Right atrium auricular region (tissue), 2 donors: ENCODE measurements around the gene RUVBL2. TPM values are rescaled to one million over a fixed set of nuclear protein-coding genes. Genes with fewer than 3 reads are reported as not detected.
"Not testable (repeated sequence)": the region's sequence is repeated elsewhere in the genome, so short reads cannot be mapped to it uniquely, and the experiment has no call there.

Experiments
- DNase-seq: peaks from one replicate; pipeline ENCODE4 v3.0.0-alpha.2; 2019; ENCODE audit warnings: low spot score
- H3K27ac ChIP-seq, 2 donors: fragments of 200-600 bp; sonication (generic); 1 replicate in 1 of 2; 2 replicates in 1 of 2; pipeline ENCODE4 v1.5.1; 2016 to 2019
- H3K27me3 ChIP-seq, 2 donors: fragments of 200-600 bp; sonication (generic); one replicate each; pipeline versions ENCODE4 v1.5.1 to v1.6.0; 2017 to 2019
- H3K36me3 ChIP-seq: fragments of 200-600 bp; sonication (generic); one replicate; pipeline ENCODE4 v1.5.1; 2016
- H3K4me1 ChIP-seq, 2 donors: fragments of 200-600 bp; sonication (generic); one replicate each; pipeline versions ENCODE4 v1.5.1 to v1.6.0; 2017 to 2019
- H3K4me3 ChIP-seq, 2 donors: fragments of 200-600 bp; sonication (generic); 1 replicate in 1 of 2; 2 replicates in 1 of 2; pipeline ENCODE4 v1.5.1; 2017 to 2019; ENCODE audit warnings: mild to moderate bottlenecking in 1 of 2, moderate library complexity in 1 of 2
- H3K9me3 ChIP-seq, 2 donors: fragments of 200-600 bp; sonication (generic); one replicate each; pipeline ENCODE4 v1.5.1; 2019
- total RNA-seq, 2 donors: library from RNA; depleted of rRNA; stranded (reverse); fragments of >200 nt; gene quantifications; one replicate each; pipeline ENCODE4 v1.1.0, GENCODE V29; 2016
- TF ChIP-seq, protein P1 (sequence below), 2 donors: fragments of 200-600 bp; sonication (generic); IDR thresholded peaks; one replicate each; pipeline ENCODE4 v1.5.1; 2019; ENCODE audit warnings: antibody characterized with exemption in 2 of 2

Gene RUVBL2
- total RNA-seq, 2 donors from 2014 or later, result 49.1 to 87.7 TPM

DNA sequence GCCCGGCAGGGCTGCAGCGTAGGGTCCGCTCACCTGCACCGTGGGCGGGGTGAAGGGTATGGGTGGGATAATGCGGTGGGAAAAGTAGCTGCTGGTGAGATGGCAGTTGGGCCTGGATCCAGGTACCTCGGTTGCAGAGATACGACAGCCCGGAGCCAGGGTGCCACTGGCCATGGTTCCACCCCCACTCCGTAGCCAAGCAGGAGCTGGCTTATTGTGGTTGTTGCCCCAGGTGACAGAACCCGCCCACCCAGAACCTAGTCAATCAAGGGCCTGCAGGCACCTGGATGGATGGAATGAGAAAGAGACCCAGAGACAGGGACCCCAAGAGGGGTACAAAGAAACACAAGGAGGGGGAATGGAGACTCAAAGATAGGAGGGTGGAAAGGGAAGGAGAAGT, 26.7 kb downstream of the RUVBL2 start:
- Histone ChIP-seq H3K4me3 (no peak overlapping the region), H3K36me3 (peaks cover 4% of the 10 kb centered on the region), H3K27me3 (no peaks in the 10 kb centered on the region), H3K9me3 (no peaks in the 10 kb centered on the region), H3K27ac (no peak overlapping the region), H3K4me1 (peaks cover 0 to 27% of the 10 kb centered on the region in 2 donors)
- no peak for DNase-seq
- TF ChIP-seq, protein P1, sequence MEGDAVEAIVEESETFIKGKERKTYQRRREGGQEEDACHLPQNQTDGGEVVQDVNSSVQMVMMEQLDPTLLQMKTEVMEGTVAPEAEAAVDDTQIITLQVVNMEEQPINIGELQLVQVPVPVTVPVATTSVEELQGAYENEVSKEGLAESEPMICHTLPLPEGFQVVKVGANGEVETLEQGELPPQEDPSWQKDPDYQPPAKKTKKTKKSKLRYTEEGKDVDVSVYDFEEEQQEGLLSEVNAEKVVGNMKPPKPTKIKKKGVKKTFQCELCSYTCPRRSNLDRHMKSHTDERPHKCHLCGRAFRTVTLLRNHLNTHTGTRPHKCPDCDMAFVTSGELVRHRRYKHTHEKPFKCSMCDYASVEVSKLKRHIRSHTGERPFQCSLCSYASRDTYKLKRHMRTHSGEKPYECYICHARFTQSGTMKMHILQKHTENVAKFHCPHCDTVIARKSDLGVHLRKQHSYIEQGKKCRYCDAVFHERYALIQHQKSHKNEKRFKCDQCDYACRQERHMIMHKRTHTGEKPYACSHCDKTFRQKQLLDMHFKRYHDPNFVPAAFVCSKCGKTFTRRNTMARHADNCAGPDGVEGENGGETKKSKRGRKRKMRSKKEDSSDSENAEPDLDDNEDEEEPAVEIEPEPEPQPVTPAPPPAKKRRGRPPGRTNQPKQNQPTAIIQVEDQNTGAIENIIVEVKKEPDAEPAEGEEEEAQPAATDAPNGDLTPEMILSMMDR (IDR thresholded peaks at IDR 0.05), result no peak

DNA sequence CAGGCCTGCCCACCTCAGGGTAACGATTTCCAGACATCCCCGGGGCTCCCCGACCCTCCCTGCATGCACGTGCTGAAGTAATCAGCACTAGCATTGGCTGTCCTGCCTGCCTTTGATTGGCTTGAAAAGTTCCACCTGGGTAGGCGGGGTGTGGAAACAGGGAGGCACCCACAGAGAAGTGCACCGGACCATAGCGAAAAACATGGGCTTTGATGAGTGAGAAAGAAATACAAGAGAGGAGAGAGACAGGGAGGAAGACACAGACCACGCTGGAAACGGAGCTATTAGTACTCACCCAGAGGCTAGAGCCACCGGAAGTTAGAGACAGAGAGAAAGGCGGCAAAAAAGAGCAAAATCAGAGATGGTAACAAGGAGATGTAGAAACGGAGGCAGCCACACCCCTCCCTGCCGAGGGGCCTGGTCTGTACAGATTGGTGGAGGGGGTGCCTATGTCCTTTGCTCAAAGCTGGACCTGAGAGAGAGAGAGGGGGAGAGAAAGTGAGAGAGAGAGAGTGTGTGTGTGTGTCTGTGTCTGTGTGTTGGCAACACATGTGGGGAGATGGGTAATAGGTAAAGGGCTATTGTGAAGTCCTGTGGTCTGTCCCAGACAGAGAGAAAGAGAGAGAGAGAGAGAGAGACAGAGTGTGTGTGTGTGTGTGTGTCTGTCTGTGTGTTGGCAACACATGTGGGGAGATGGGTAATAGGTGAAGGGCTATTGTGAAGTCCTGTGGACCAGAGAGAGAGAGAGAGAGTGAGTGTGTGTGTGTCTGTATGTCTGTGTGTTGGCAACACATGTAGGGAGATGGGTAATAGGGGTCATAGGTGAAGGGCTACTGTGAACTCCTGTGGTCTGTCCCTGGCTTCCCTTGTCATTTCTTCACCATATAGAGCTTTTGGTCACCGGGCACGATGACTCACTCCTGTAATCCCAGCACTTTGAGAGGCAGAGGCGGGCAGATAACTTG, 27.5 kb downstream of the RUVBL2 start:
- TF ChIP-seq, protein P1 (IDR thresholded peaks at IDR 0.05), result no peak
- Histone ChIP-seq H3K4me1 (peaks cover 0 to 27% of the 10 kb centered on the region in 2 donors), H3K9me3 (no peaks in the 10 kb centered on the region), H3K4me3 (no peak overlapping the region), H3K36me3 (no peaks in the 10 kb centered on the region), H3K27me3 (no peaks in the 10 kb centered on the region), H3K27ac (no peak overlapping the region)
- DNase-seq, result no peak

DNA sequence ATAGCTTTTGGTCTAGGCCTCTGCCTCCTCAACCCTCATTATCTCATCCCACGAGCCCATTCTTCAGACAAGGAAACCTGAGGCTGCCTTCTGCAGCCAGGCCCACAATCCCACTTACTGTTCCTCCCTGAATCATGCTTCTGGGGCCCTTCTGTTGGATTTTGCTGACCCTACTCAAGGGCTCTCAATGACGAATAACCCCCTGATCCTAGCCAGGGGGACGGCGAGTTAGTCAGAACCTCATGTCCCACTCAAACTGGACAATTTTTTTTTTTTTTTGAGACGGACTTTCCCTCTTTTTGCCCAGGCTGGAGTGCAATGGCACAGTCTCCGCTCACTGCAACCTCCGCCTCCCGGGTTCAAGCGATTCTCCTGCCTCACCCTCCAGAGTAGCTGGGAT, 28.4 kb downstream of the RUVBL2 start:
- Histone ChIP-seq H3K4me3 (no peak overlapping the region), H3K27ac (no peak overlapping the region), H3K36me3 (no peaks in the 10 kb centered on the region), H3K4me1 (peaks cover 0 to 26% of the 10 kb centered on the region in 2 donors), H3K27me3 (no peaks in the 10 kb centered on the region), H3K9me3 (no peaks in the 10 kb centered on the region)
- DNase-seq, result no peak
- TF ChIP-seq, protein P1 (IDR thresholded peaks at IDR 0.05), result no peak

DNA sequence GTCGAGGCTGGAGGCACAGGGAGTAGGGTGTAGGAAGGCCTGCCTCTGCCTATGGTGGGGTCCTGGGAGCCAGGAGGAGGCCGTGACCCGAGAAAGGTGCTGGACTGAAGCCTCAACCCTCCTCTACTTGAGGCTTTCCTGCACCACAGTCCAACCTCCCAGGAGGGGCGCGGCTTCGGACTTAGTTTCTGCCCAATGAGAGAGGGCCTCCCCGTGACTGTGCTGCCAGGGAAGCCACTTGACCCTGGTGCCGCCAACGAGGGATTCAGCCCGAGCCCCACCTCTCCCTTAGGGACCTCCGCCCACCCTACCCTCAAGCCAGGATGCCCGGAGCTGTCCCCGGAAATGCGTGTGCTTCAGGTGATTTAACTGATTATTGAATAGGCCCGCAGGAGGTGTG, 30.5 kb downstream of the RUVBL2 start, which contains the start of gene CGB3:
Gene CGB3, minus strand, starts transcription at position 101 of the 400 bp plus-strand sequence. CDS start 362 bp downstream, outside the sequence.
- not testable (repeated sequence) for H3K27ac ChIP-seq, H3K36me3 ChIP-seq, H3K4me3 ChIP-seq, H3K9me3 ChIP-seq, H3K4me1 ChIP-seq, H3K27me3 ChIP-seq, DNase-seq

DNA sequence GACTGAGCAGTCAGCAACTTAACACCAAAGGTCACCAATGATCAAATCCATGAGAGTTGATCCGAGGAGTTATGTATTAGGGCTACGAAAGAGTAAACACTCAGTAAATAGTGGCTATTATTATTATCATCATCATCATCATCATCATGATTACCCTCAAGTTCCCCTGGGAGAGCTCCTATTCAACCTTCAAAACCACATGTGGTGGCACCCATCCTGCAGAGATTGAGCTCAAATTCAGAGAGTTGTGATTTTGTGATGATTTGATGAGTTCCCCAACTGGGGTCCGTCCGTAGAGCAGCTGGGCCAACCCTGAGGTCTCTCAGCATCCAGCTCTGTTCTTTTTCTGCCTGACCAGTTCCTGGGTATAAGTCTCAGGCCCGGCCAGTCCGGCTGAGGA, 31.4 kb downstream of the RUVBL2 start:
- not testable (repeated sequence) for DNase-seq, H3K4me1 ChIP-seq, H3K4me3 ChIP-seq, H3K27ac ChIP-seq, H3K36me3 ChIP-seq, H3K27me3 ChIP-seq, H3K9me3 ChIP-seq

DNA sequence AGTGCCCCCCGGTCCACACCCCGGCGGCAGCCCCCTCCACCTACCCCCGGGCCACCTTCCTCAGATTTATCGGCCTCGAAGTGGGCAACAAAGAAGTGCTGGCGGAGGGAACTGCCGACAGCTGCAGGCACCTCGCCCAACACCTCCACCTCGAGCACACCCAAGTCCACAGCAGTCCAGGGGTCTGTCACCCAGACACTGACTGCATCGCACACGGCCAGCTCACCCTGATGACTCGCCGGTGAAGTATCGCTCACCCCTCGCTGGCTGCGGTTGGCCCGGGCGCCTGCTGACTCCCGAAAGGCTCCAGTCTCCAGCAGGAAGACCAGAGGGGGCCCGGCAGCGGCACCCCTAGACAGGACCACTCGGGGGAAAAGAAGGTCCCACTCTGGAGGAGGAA, 31.9 kb downstream of the RUVBL2 start:
- H3K27me3 ChIP-seq, result not testable (repeated sequence)

DNA sequence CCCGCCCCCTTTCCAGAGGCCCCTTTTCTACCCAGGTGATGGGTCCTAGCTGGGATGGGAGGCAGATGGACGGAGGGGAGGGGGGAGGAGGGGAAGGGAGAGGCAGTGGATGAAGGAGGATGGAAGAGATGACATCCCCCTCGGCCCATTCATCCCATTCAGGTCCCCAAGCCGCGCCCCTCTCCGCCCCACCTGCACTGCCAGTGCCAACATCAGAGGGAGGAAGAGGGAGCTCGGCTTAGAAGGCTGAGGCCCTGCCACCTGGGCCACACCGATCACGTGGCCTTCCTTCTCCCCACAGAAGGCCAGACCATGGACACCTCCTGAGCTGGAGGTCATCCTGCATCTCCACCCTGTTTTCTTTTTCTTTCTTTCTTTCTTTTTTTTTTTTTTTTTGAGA, 35.0 kb downstream of the RUVBL2 start:
- DNase-seq, H3K27me3 ChIP-seq, H3K36me3 ChIP-seq, H3K27ac ChIP-seq, H3K4me1 ChIP-seq, H3K4me3 ChIP-seq, H3K9me3 ChIP-seq: not testable (repeated sequence)

More for the DNA sequence above, 31.9 kb downstream of the RUVBL2 start:
- not testable (repeated sequence) for H3K4me3 ChIP-seq, H3K27ac ChIP-seq, H3K9me3 ChIP-seq, H3K4me1 ChIP-seq, H3K36me3 ChIP-seq, DNase-seq

DNA sequence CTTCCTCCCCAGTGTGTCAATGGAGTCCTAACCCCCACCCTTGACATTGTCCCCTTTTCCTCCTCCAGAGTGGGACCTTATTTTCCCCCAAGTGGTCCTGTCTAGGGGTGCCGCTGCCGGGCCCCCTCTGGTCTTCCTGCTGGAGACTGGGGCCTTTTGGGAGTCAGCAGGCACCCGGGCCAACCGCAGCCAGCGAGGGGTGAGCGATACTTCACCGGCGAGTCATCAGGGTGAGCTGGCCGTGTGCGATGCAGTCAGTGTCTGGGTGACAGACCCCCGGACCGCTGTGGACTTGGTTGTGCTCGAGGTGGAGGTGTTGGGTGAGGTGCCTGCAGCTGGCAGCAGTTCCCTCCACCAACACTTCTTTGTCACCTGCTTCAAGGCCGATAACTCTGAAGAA, 36.1 kb downstream of the RUVBL2 start:
- H3K36me3 ChIP-seq, H3K9me3 ChIP-seq, DNase-seq, H3K27me3 ChIP-seq, H3K27ac ChIP-seq, H3K4me1 ChIP-seq, H3K4me3 ChIP-seq: not testable (repeated sequence)

DNA sequence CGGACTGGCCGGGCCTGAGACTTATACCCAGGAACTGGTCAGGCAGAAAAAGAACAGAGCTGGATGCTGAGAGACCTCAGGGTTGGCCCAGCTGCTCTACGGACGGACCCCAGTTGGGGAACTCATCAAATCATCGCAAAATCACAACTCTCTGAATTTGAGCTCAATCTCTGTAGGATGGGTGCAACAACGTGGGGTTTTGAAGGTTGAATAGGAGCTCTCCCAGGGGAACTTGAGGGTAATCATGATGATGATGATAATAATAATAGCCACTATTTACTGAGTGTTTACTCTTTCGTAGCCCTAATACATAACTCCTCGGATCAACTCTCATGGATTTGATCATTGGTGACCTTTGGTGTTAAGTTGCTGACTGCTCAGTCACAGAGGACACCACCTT, 36.6 kb downstream of the RUVBL2 start:
- H3K27me3 ChIP-seq, DNase-seq, H3K4me1 ChIP-seq, H3K36me3 ChIP-seq, H3K27ac ChIP-seq, H3K4me3 ChIP-seq, H3K9me3 ChIP-seq: not testable (repeated sequence)
